ENCODE measurements around the gene OSBPL8. TPM values are rescaled to one million over a fixed set of nuclear protein-coding genes. Genes with fewer than 3 reads are reported as not detected.
A peak's percentile ranks its signal among the peaks of the same experiment; 100 is the strongest.

OSBPL8 gene
- total and polyA plus RNA-seq, 2 experiments from 2014 or later: 64.4 to 73.4 TPM

GRCh38 chr12:76346236-76346635, 213.3 kb downstream of the OSBPL8 start:
- Histone ChIP-seq H3K9ac (peak overlapping the region; percentile 81; the same call in 1 of the 2 replicates), H4K20me1 (ENCODE audit: insufficient read depth) (no peaks in the 10 kb centered on the region), H3K36me3 (ENCODE audit: low read depth) (no peaks in the 10 kb centered on the region), H3K4me1 (ENCODE audit: insufficient read depth) (peaks cover 26% of the 10 kb centered on the region), H3K4me2 (ENCODE audit: unreplicated experiment) (peak overlapping the region; percentile 90), H3F3A (ENCODE audit: insufficient read depth) (peaks cover 38% of the 10 kb centered on the region), H3K27ac (peak overlapping the region; percentile 74), H3K9me2 (ENCODE audit: insufficient read depth) (no peaks in the 10 kb centered on the region), H3K27me3 (replicated peaks; ENCODE audit: insufficient read depth) (no peaks in the 10 kb centered on the region), H3K9me3 (ENCODE audit: low read depth) (no peaks in the 10 kb centered on the region), H3K4me3 (peak overlapping the region; percentile 95), H3K79me2 (ENCODE audit: insufficient read depth) (peaks cover 35% of the 10 kb centered on the region), H2AFZ (0 out of 2 replicates have a peak overlapping the region, but pooled peaks have one; percentile 6)
- peak; percentile 58 for DNase-seq
- TF ChIP-seq EZH2 (IDR thresholded peaks at IDR 0.05; ENCODE audit: insufficient read depth, poor library complexity, severe bottlenecking): no peak
- no peak for TF ChIP-seq EZH2phosphoT487 (IDR thresholded peaks at IDR 0.05; ENCODE audit: insufficient read depth, low read depth)
- 22 to 30% methylated on average over 4 of the region's 4 CpGs for WGBS, 2 experiments (ENCODE audit: low coverage in 1 of 2, low lambda C conversion rate in 2 of 2, missing lambda C conversion rate in 2 of 2)
- in situ Hi-C loops (cut with MboI): loop anchor here (10.0 kb wide), 2 partner anchors 271 to 811 kb away; no protein-coding TSS in a partner anchor

- H3K4me2 ChIP-seq (ENCODE audit: unreplicated experiment): peak overlapping the region; percentile 90
- H3K4me1 ChIP-seq (ENCODE audit: insufficient read depth): peaks cover 30% of the 10 kb centered on the region
- no peak for DNase-seq
- H3F3A ChIP-seq (ENCODE audit: insufficient read depth): peaks cover 38% of the 10 kb centered on the region
- no peaks in the 10 kb centered on the region for H4K20me1 ChIP-seq (ENCODE audit: insufficient read depth)
- H2AFZ ChIP-seq: 0 out of 2 replicates have a peak overlapping the region, but pooled peaks have one; percentile 6
- no peak overlapping the region for H3K9ac ChIP-seq
- no peaks in the 10 kb centered on the region for H3K9me3 ChIP-seq (ENCODE audit: low read depth)
- peak overlapping the region; percentile 74 for H3K27ac ChIP-seq
- H3K36me3 ChIP-seq (ENCODE audit: low read depth): no peaks in the 10 kb centered on the region
- in situ Hi-C loops (cut with MboI): loop anchor here (10.0 kb wide), 2 partner anchors 271 to 811 kb away; no protein-coding TSS in a partner anchor
- H3K4me3 ChIP-seq: peak overlapping the region; percentile 95
- 89 to 98% methylated on average over 1 of the region's 1 CpG for WGBS, 2 experiments (ENCODE audit: low coverage in 1 of 2, low lambda C conversion rate in 2 of 2, missing lambda C conversion rate in 2 of 2)
- no peaks in the 10 kb centered on the region for H3K9me2 ChIP-seq (ENCODE audit: insufficient read depth)
- no peak for TF ChIP-seq EZH2 (IDR thresholded peaks at IDR 0.05; ENCODE audit: insufficient read depth, poor library complexity, severe bottlenecking)
- peaks cover 35% of the 10 kb centered on the region for H3K79me2 ChIP-seq (ENCODE audit: insufficient read depth)
- no peaks in the 10 kb centered on the region for H3K27me3 ChIP-seq (replicated peaks; ENCODE audit: insufficient read depth)
Observed at GRCh38 chr12:76345569-76345968, 214.0 kb downstream of the OSBPL8 start.

DNA sequence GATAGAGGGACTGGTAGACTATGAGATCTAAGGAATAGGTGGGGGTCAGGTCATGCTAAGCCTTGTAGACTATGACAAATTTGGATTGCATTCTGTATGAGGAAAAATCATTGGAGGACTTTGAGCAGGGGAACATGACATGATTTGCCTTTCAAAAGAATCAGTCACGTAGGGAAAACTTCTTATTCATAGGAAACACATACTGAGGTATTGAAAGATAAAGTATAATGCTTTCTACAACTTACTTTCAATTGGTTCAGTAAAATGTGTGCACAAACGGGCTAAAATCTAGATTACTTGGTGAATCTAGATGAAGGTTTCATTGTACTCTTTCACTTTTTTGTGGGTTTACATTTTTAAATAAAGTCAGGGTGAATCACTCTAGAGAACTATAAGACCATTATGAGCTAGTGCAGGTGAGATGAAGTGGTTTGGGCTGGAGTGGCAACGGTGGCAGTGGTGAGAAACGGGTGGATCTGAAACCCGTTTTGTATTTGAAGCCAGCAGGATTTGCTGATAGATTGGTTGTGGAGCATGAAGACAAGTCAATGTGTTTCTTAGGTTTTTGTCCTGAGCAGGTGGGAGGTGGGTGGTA, 218.0 kb downstream of the OSBPL8 start:
- Histone ChIP-seq H2AFZ (no peak overlapping the region), H3K9me2 (ENCODE audit: insufficient read depth) (no peaks in the 10 kb centered on the region), H3K4me3 (no peak overlapping the region), H3K4me1 (ENCODE audit: insufficient read depth) (peaks cover 38% of the 10 kb centered on the region), H3K9me3 (ENCODE audit: low read depth) (no peaks in the 10 kb centered on the region), H3K9ac (no peak overlapping the region), H3K27me3 (replicated peaks; ENCODE audit: insufficient read depth) (no peaks in the 10 kb centered on the region), H3K79me2 (ENCODE audit: insufficient read depth) (peaks cover 26% of the 10 kb centered on the region), H3K27ac (no peak overlapping the region), H3F3A (ENCODE audit: insufficient read depth) (peaks cover 13% of the 10 kb centered on the region), H3K4me2 (ENCODE audit: unreplicated experiment) (no peak overlapping the region), H4K20me1 (ENCODE audit: insufficient read depth) (no peaks in the 10 kb centered on the region), H3K36me3 (ENCODE audit: low read depth) (no peaks in the 10 kb centered on the region)
- peak; percentile 48 for DNase-seq
- no peak for TF ChIP-seq EZH2 (IDR thresholded peaks at IDR 0.05; ENCODE audit: insufficient read depth, poor library complexity, severe bottlenecking)
- no peak for TF ChIP-seq EZH2phosphoT487 (IDR thresholded peaks at IDR 0.05; ENCODE audit: insufficient read depth, low read depth)
- in situ Hi-C loops (cut with MboI): loop anchor here (10.0 kb wide), 2 partner anchors 267 to 807 kb away; no protein-coding TSS in a partner anchor
- WGBS, 2 experiments (ENCODE audit: low coverage in 1 of 2, low lambda C conversion rate in 2 of 2, missing lambda C conversion rate in 2 of 2): 73 to 80% methylated on average over 5 of the region's 5 CpGs

DNA sequence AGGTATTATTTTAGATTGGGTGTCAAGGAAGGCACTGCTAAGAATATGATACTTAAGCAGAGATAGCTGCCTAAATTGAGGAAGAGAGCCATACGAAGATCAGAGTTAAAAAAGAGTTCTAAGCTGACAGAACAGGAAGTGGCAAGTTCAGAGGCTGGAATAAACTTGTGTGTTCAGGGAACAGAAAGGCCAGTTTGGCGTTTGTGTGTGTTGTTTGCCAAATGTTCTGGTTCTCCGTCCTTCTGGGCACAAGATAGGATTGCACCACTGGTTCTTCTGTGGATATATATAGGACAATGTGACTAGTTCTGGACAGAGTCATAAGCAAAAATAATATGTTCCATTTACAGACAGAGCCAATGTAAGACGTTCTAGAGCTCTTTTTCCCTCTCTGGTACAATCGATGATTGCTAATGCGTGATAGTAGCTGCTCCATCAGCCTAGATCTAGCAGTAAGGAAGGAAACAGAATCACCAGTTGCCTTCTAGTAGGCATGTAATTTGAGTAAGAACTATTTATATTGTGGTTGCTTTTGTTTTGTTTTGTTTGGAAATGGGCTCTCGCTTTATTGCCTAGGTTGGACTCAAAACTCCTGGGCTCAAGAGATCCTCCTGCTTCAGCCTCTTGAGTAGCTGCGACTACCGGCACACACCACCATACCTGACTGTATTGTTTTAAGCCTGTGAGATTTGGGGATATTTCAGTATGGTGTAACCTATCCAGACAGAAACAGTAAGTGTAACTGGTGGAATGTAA, 218.7 kb downstream of the OSBPL8 start:
- Histone ChIP-seq H3K4me1 (ENCODE audit: insufficient read depth) (peaks cover 35% of the 10 kb centered on the region), H3K9ac (no peak overlapping the region), H3K9me3 (ENCODE audit: low read depth) (no peaks in the 10 kb centered on the region), H4K20me1 (ENCODE audit: insufficient read depth) (no peaks in the 10 kb centered on the region), H3K27ac (no peak overlapping the region), H3K9me2 (ENCODE audit: insufficient read depth) (no peaks in the 10 kb centered on the region), H3K4me2 (ENCODE audit: unreplicated experiment) (no peak overlapping the region), H3F3A (ENCODE audit: insufficient read depth) (peaks cover 6% of the 10 kb centered on the region), H3K27me3 (replicated peaks; ENCODE audit: insufficient read depth) (no peaks in the 10 kb centered on the region), H2AFZ (no peak overlapping the region), H3K36me3 (ENCODE audit: low read depth) (no peaks in the 10 kb centered on the region), H3K4me3 (no peak overlapping the region), H3K79me2 (ENCODE audit: insufficient read depth) (peaks cover 21% of the 10 kb centered on the region)
- no peak for DNase-seq
- WGBS, 2 experiments (ENCODE audit: low coverage in 1 of 2, low lambda C conversion rate in 2 of 2, missing lambda C conversion rate in 2 of 2): 77 to 79% methylated on average over 9 of the region's 9 CpGs
- TF ChIP-seq EZH2 (IDR thresholded peaks at IDR 0.05; ENCODE audit: insufficient read depth, poor library complexity, severe bottlenecking) (no peak), EZH2phosphoT487 (IDR thresholded peaks at IDR 0.05; ENCODE audit: insufficient read depth, low read depth) (no peak)
- in situ Hi-C loops (cut with MboI): loop anchor here (10.0 kb wide), 2 partner anchors 266 to 806 kb away; no protein-coding TSS in a partner anchor
